IMR-90 (cell line): ENCODE data around the gene RAD18. TPM values are rescaled to one million over a fixed set of nuclear protein-coding genes. Genes with fewer than 3 reads are reported as not detected.

ENCODE experiments used
- ATAC-seq: fragments of 200-7000 bp; cut with Tn5 transposase; 2 replicates; pipeline ENCODE4 v1.9.1; 2020; ENCODE audit warnings: low read depth, mild to moderate bottlenecking, moderate library complexity
- BruUV-seq: library from RNA; stranded (reverse); fragments of 400-500 nt; replicated peaks from 2 replicates; lab custom pipeline; 2021; lab: Mats Ljungman, UMichigan
- CTCF ChIA-PET: fragments of 300-600 bp; formaldehyde crosslinking; extraction: SDS; loops from one replicate; lab custom pipeline; 2021; ENCODE audit warnings: antibody characterized with exemption; lab: Yijun Ruan, JAX
- POLR2A ChIA-PET: fragments of 300-600 bp; sonication (Branson Sonifier 250); formaldehyde crosslinking; loops from one replicate; lab custom pipeline; 2022; ENCODE audit warnings: antibody characterized with exemption; ENCODE audit not compliant: unreplicated experiment; lab: Charles Lee
- DNase-seq: peaks from one replicate; pipeline ENCODE4 v3.0.0; 2013
- H2AFZ ChIP-seq: replicated peaks from 2 replicates; pipeline ENCODE3; 2013; ENCODE audit warnings: low read length, mild to moderate bottlenecking; ENCODE audit not compliant: poor library complexity
- H2AK5ac ChIP-seq: 2 replicates; pipeline ENCODE4 v1.6.1; 2013; ENCODE audit warnings: low read depth, low read length, inconsistent platforms
- H2AK9ac ChIP-seq: replicated peaks from 2 replicates; pipeline ENCODE3; 2013; ENCODE audit warnings: mild to moderate bottlenecking, low read depth, low read length, moderate library complexity; ENCODE audit not compliant: poor library complexity
- H2BK120ac ChIP-seq: 2 replicates; pipeline ENCODE4 v1.6.1; 2013; ENCODE audit warnings: low read depth, low read length, inconsistent platforms
- H2BK15ac ChIP-seq: 3 replicates; pipeline ENCODE4 v1.6.1; 2013; ENCODE audit warnings: low read depth, low read length, inconsistent platforms
- H2BK20ac ChIP-seq: 2 replicates; pipeline ENCODE4 v1.6.1; 2013; ENCODE audit warnings: low read depth, mild to moderate bottlenecking, inconsistent platforms, low read length, moderate library complexity
- H2BK5ac ChIP-seq: 2 replicates; pipeline ENCODE4 v1.6.1; 2013; ENCODE audit warnings: mild to moderate bottlenecking, low read depth, low read length, inconsistent platforms; ENCODE audit not compliant: poor library complexity, severe bottlenecking
- H3K14ac ChIP-seq: replicated peaks from 2 replicates; pipeline ENCODE4 v1.6.1; 2013; ENCODE audit warnings: low read depth, low read length, inconsistent platforms
- H3K18ac ChIP-seq: 2 replicates; pipeline ENCODE4 v1.6.1; 2013; ENCODE audit warnings: low read depth, low read length, control low read depth
- H3K23ac ChIP-seq: 2 replicates; pipeline ENCODE4 v1.6.1; 2013; ENCODE audit warnings: low read depth, low read length, inconsistent platforms
- H3K27ac ChIP-seq: 2 replicates; pipeline ENCODE4 v1.5.1; 2013; ENCODE audit warnings: mild to moderate bottlenecking, control low read depth, low read length; ENCODE audit not compliant: insufficient read depth
- H3K27me3 ChIP-seq: 2 replicates; pipeline ENCODE4 v1.6.1; 2013; ENCODE audit warnings: low read length; ENCODE audit not compliant: control insufficient read depth, insufficient read depth
- H3K36me3 ChIP-seq: 2 replicates; pipeline ENCODE4 v1.6.1; 2013; ENCODE audit warnings: low read length, mixed read lengths; ENCODE audit not compliant: control insufficient read depth, insufficient read depth
- H3K4ac ChIP-seq: 2 replicates; pipeline ENCODE4 v1.6.1; 2013; ENCODE audit warnings: low read depth, low read length, inconsistent platforms
- H3K4me1 ChIP-seq: 2 replicates; pipeline ENCODE4 v1.6.1; 2013; ENCODE audit warnings: low read length, mixed read lengths; ENCODE audit not compliant: control insufficient read depth, insufficient read depth
- H3K4me2 ChIP-seq: 2 replicates; pipeline ENCODE4 v1.6.1; 2013; ENCODE audit warnings: low read depth, mild to moderate bottlenecking, control low read depth, low read length, moderate library complexity
- H3K4me3 ChIP-seq: 2 replicates; pipeline ENCODE4 v1.5.1; 2013; ENCODE audit warnings: low read depth, mild to moderate bottlenecking, control low read depth, low read length, moderate library complexity; ENCODE audit not compliant: insufficient read depth
- H3K56ac ChIP-seq: 2 replicates; pipeline ENCODE4 v1.6.1; 2013; ENCODE audit warnings: low read length, inconsistent platforms; ENCODE audit not compliant: insufficient read depth; ENCODE audit errors: extremely low read depth
- H3K79me1 ChIP-seq, 2 experiments: 2 replicates each; pipeline ENCODE4 v1.6.1; 2013; ENCODE audit warnings: low read length in 2 of 2, inconsistent platforms in 1 of 2, low read depth in 1 of 2
- H3K9ac ChIP-seq: 2 replicates; pipeline ENCODE4 v1.6.1; 2013; ENCODE audit warnings: low read depth, low read length, control low read depth
- H3K9me1 ChIP-seq: 2 replicates; pipeline ENCODE4 v1.6.1; 2013; ENCODE audit warnings: low read length, inconsistent platforms; ENCODE audit not compliant: insufficient read depth
- H3K9me3 ChIP-seq: 2 replicates; pipeline ENCODE4 v1.6.1; 2013; ENCODE audit warnings: low read length; ENCODE audit not compliant: control insufficient read depth, insufficient read depth
- H4K20me1 ChIP-seq: 2 replicates; pipeline ENCODE4 v1.6.1; 2013; ENCODE audit warnings: low read length, inconsistent platforms; ENCODE audit not compliant: insufficient read depth
- H4K5ac ChIP-seq: 2 replicates; pipeline ENCODE4 v1.6.1; 2013; ENCODE audit warnings: mild to moderate bottlenecking, low read depth, low read length, control low read depth
- H4K8ac ChIP-seq, 2 experiments: 2 replicates each; pipeline ENCODE4 v1.6.1; 2013; ENCODE audit warnings: low read depth in 2 of 2, low read length in 2 of 2, control low read depth in 1 of 2, inconsistent platforms in 1 of 2
- H4K91ac ChIP-seq: 2 replicates; pipeline ENCODE4 v1.6.1; 2013; ENCODE audit warnings: low read depth, low read length, inconsistent platforms; ENCODE audit not compliant: insufficient read depth
- BHLHE40 ChIP-seq: fragments of 150-350 bp; IDR thresholded peaks from 2 replicates; pipeline ENCODE4 v1.6.1; 2016; ENCODE audit warnings: mild to moderate bottlenecking, low read depth, low read length
- CEBPB ChIP-seq: IDR thresholded peaks from 2 replicates; pipeline ENCODE4 v1.6.1; 2012; ENCODE audit warnings: low read depth, low read length, improper control_type of control experiment
- CHD1 ChIP-seq: IDR thresholded peaks from 2 replicates; pipeline ENCODE4 v1.6.1; 2012; ENCODE audit warnings: low read depth, low read length, improper control_type of control experiment
- FOS ChIP-seq: fragments of 150-350 bp; IDR thresholded peaks from 2 replicates; pipeline ENCODE4 v1.6.1; 2016; ENCODE audit warnings: low read depth, low read length
- MAFK ChIP-seq: IDR thresholded peaks from 2 replicates; pipeline ENCODE4 v1.6.1; 2012; ENCODE audit warnings: low read depth, low read length, improper control_type of control experiment
- MAZ ChIP-seq: IDR thresholded peaks from 2 replicates; pipeline ENCODE4 v1.6.1; 2012; ENCODE audit warnings: low read depth, mild to moderate bottlenecking, low read length, improper control_type of control experiment, moderate library complexity, borderline replicate concordance
- MXI1 ChIP-seq: IDR thresholded peaks from 2 replicates; pipeline ENCODE4 v1.6.1; 2012; ENCODE audit warnings: low read depth, mild to moderate bottlenecking, low read length, moderate library complexity, borderline replicate concordance
- NFE2L2 ChIP-seq: fragments of 150-350 bp; IDR thresholded peaks from 2 replicates; pipeline ENCODE4 v1.6.1; 2016; ENCODE audit warnings: low read depth, mild to moderate bottlenecking, low read length
- POLR2A ChIP-seq: IDR thresholded peaks from 2 replicates; pipeline ENCODE4 v1.6.1; 2012; ENCODE audit warnings: mild to moderate bottlenecking, low read depth, low read length
- RAD21 ChIP-seq: IDR thresholded peaks from 2 replicates; pipeline ENCODE4 v1.6.1; 2012; ENCODE audit warnings: low read length, improper control_type of control experiment
- RCOR1 ChIP-seq: IDR thresholded peaks from 2 replicates; pipeline ENCODE4 v1.6.1; 2012; ENCODE audit warnings: mild to moderate bottlenecking, low read length, improper control_type of control experiment; ENCODE audit not compliant: insufficient replicate concordance
- RFX5 ChIP-seq: IDR thresholded peaks from 2 replicates; pipeline ENCODE4 v1.8.0; 2012; ENCODE audit warnings: low read depth, mild to moderate bottlenecking, low read length, moderate library complexity
- WGBS, 2 experiments: methylation state at CpG; one replicate each; pipeline versions ENCODE4 v1.1.5 to v1.1.7; 2013; ENCODE audit warnings: missing lambda C conversion rate in 2 of 2; ENCODE audit not compliant: insufficient read length in 1 of 2; ENCODE audit errors: extremely low coverage in 2 of 2; 5-methylcytosine and 5-hydroxymethylcytosine counted together
- dilution Hi-C: fragments of 300-500 bp; cut with HindIII; formaldehyde crosslinking; loops from one replicate; pipeline ENCODE4 v1.14.3; 2018; ENCODE audit warnings: low sequenced_read_pairs; ENCODE audit not compliant: unreplicated experiment
- in situ Hi-C: fragments of 300-500 bp; cut with MboI; formaldehyde crosslinking; loops from 3 replicates; pipeline ENCODE4 v1.14.3; 2019; ENCODE audit warnings: low sequenced_read_pairs, inconsistent platforms, mixed read lengths
- intact Hi-C: fragments of 100-400 bp; cut with micrococcal nuclease; formaldehyde crosslinking; loops from 2 replicates; pipeline ENCODE4 v1.10.0; 2022
- polyA plus RNA-seq, 3 experiments: library from polyadenylated mRNA; depleted of rRNA; stranded (reverse); fragments of >200 nt; gene quantifications; 2 replicates each; pipeline ENCODE4 v1.2.3, GENCODE V29; 2012; ENCODE audit warnings: low replicate concordance in 1 of 3
- total RNA-seq: library from RNA; depleted of rRNA; stranded (reverse); fragments of >200 nt; gene quantifications from 2 replicates; pipeline ENCODE4 v1.2.3, GENCODE V29; 2012
- TF ChIP-seq, protein P1 (sequence below): conservative IDR thresholded peaks from 2 replicates; pipeline ENCODE4 v1.5.1; 2012; ENCODE audit warnings: mild to moderate bottlenecking, low read depth, low read length, improper control_type of control experiment
- TF ChIP-seq, protein P2 (sequence below): fragments of 150-350 bp; IDR thresholded peaks from 2 replicates; pipeline ENCODE4 v1.6.1; 2016; ENCODE audit warnings: low read depth, mild to moderate bottlenecking, low read length, moderate library complexity, borderline replicate concordance
- TF ChIP-seq, protein P3 (sequence below): fragments of 150-350 bp; IDR thresholded peaks from 2 replicates; pipeline ENCODE4 v1.6.1; 2017; ENCODE audit warnings: mild to moderate bottlenecking, antibody characterized with exemption, low read length, low read depth

RAD18 gene
- total and polyA plus RNA-seq, 2 of the 4 experiments (the other 2 are of a cell fraction) = 8.2 to 17.2 TPM

DNA sequence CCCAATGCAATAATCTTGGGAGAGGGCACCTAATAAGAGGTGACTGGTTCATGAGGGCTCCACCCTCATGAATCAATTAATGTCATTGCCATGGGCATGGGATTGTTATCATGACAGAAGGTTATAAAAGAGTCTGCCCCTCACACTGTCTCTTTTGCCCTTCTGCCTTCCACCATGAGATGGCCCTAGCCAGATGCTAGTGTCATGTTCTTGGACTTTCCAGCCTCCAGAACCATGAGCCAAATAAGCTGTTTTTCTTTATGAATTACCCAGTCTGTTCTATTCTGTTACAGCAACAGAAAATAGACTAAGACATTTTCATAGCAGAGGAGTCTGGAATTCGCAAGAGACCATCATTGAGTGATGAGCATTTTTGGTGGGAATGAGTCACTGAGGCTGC, 16.0 kb upstream of the RAD18 start:
- in situ Hi-C loops (no loop called here), intact Hi-C loops (no loop called here), dilution Hi-C loops (no loop called here)
- H3K79me1 ChIP-seq = no peaks in the 10 kb centered on the region
- no peak overlapping the region for H3K27ac ChIP-seq
- DNase-seq (peak; percentile 7), ATAC-seq (no peak)
- no peak overlapping the region for H2BK5ac ChIP-seq
- H3K27me3 ChIP-seq = peaks cover 13% of the 10 kb centered on the region
- no peak overlapping the region for H3K23ac ChIP-seq
- H3K4me2 ChIP-seq = no peak overlapping the region
- no peak overlapping the region for H2AFZ ChIP-seq
- H3K9me3 ChIP-seq = peaks cover 4% of the 10 kb centered on the region; the same call in 1 of the 2 replicates
- no peaks in the 10 kb centered on the region for H3K9me1 ChIP-seq
- H3K4ac ChIP-seq = no peak overlapping the region
- H2BK15ac ChIP-seq = no peak overlapping the region
- POLR2A ChIA-PET = no interaction called here
- no peaks in the 10 kb centered on the region for H4K20me1 ChIP-seq
- BruUV-seq = no TSS peak
- no peak overlapping the region for H3K18ac ChIP-seq
- no peak overlapping the region for H4K8ac ChIP-seq
- H3K56ac ChIP-seq = no peak overlapping the region
- CTCF ChIA-PET = interaction anchor here (1.5 kb wide), 1 partner anchor 9 kb away, joined by 5 read pairs; no protein-coding TSS in a partner anchor
- TF ChIP-seq, protein P1, sequence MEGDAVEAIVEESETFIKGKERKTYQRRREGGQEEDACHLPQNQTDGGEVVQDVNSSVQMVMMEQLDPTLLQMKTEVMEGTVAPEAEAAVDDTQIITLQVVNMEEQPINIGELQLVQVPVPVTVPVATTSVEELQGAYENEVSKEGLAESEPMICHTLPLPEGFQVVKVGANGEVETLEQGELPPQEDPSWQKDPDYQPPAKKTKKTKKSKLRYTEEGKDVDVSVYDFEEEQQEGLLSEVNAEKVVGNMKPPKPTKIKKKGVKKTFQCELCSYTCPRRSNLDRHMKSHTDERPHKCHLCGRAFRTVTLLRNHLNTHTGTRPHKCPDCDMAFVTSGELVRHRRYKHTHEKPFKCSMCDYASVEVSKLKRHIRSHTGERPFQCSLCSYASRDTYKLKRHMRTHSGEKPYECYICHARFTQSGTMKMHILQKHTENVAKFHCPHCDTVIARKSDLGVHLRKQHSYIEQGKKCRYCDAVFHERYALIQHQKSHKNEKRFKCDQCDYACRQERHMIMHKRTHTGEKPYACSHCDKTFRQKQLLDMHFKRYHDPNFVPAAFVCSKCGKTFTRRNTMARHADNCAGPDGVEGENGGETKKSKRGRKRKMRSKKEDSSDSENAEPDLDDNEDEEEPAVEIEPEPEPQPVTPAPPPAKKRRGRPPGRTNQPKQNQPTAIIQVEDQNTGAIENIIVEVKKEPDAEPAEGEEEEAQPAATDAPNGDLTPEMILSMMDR = no peak
- TF ChIP-seq RAD21 = no peak
- TF ChIP-seq CEBPB = no peak
- TF ChIP-seq NFE2L2 = no peak
- TF ChIP-seq, protein P2, sequence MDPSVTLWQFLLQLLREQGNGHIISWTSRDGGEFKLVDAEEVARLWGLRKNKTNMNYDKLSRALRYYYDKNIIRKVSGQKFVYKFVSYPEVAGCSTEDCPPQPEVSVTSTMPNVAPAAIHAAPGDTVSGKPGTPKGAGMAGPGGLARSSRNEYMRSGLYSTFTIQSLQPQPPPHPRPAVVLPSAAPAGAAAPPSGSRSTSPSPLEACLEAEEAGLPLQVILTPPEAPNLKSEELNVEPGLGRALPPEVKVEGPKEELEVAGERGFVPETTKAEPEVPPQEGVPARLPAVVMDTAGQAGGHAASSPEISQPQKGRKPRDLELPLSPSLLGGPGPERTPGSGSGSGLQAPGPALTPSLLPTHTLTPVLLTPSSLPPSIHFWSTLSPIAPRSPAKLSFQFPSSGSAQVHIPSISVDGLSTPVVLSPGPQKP = no peak
- TF ChIP-seq MXI1 = no peak
- no peak for TF ChIP-seq RFX5
- no peak for TF ChIP-seq MAFK
- no peak for TF ChIP-seq POLR2A
- TF ChIP-seq RCOR1 = no peak
- TF ChIP-seq, protein P3, sequence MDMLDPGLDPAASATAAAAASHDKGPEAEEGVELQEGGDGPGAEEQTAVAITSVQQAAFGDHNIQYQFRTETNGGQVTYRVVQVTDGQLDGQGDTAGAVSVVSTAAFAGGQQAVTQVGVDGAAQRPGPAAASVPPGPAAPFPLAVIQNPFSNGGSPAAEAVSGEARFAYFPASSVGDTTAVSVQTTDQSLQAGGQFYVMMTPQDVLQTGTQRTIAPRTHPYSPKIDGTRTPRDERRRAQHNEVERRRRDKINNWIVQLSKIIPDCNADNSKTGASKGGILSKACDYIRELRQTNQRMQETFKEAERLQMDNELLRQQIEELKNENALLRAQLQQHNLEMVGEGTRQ = no peak
- no peak for TF ChIP-seq BHLHE40
- no peak for TF ChIP-seq MAZ
- TF ChIP-seq FOS = no peak
- TF ChIP-seq CHD1 = no peak
- H4K5ac ChIP-seq = no peak overlapping the region
- H3K36me3 ChIP-seq = no peaks in the 10 kb centered on the region
- no peaks in the 10 kb centered on the region for H3K4me1 ChIP-seq
- no peak overlapping the region for H3K9ac ChIP-seq
- H3K14ac ChIP-seq = no peak overlapping the region
- H2BK20ac ChIP-seq = no peak overlapping the region
- H2BK120ac ChIP-seq = no peak overlapping the region
- H2AK5ac ChIP-seq = no peak overlapping the region
- H2AK9ac ChIP-seq = no peak overlapping the region
- no peak overlapping the region for H4K91ac ChIP-seq
- H3K4me3 ChIP-seq = no peak overlapping the region
- WGBS, 2 experiments = no CpG with 5 or more reads among the region's 1 CpG
